Measurements from ENCODE around the gene SENP7.

Gene SENP7

DNA sequence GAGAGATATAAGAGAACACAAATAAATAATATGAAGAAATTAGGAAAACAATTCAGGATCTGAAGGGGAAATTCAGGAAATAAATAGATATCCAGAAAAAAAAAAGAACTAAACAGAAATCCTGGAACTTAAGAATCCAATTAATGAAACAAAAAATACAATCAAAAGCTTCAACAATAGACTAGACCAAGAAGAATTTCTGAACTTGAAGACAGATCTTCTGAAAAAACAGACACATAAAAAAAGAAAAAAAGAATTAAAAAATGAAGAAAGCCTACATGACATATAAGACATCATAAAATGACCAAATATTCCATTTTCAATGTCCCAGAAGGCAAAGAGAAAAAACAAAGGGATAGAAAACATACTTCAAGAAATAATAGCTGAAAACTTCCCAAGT, 124.3 kb downstream of the SENP7 start:
- H3K4me3 ChIP-seq (ENCODE audit: control insufficient read depth, low read depth, low read length) = no peak overlapping the region
- TF ChIP-seq, protein P1, sequence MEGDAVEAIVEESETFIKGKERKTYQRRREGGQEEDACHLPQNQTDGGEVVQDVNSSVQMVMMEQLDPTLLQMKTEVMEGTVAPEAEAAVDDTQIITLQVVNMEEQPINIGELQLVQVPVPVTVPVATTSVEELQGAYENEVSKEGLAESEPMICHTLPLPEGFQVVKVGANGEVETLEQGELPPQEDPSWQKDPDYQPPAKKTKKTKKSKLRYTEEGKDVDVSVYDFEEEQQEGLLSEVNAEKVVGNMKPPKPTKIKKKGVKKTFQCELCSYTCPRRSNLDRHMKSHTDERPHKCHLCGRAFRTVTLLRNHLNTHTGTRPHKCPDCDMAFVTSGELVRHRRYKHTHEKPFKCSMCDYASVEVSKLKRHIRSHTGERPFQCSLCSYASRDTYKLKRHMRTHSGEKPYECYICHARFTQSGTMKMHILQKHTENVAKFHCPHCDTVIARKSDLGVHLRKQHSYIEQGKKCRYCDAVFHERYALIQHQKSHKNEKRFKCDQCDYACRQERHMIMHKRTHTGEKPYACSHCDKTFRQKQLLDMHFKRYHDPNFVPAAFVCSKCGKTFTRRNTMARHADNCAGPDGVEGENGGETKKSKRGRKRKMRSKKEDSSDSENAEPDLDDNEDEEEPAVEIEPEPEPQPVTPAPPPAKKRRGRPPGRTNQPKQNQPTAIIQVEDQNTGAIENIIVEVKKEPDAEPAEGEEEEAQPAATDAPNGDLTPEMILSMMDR (IDR thresholded peaks at IDR 0.05; ENCODE audit: control insufficient read depth, insufficient read depth, low read depth, low read length, missing control alignments) = no peak
- no peak for DNase-seq (ENCODE audit: low read depth)

DNA sequence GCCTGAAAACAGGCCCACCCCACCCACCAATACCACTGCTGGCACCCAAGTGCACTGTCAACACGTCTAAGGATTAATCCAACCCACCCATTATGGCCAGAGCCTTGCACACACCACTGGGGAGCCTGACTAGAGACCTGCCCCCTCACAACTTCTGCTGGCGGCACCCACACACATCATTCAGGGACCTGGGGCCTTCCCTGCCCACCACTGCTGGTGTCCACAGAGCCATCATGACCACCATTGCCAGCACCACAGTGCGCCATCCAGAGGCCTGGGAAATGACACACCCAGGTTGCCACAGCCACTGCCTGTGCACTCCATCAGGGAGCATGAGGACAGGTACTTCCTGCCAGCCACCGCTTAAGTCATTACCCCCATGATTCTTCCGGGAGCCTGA, 125.7 kb downstream of the SENP7 start:
- no peak for DNase-seq (ENCODE audit: low read depth)
- TF ChIP-seq, protein P1 (IDR thresholded peaks at IDR 0.05; ENCODE audit: control insufficient read depth, insufficient read depth, low read depth, low read length, missing control alignments) = no peak

DNA sequence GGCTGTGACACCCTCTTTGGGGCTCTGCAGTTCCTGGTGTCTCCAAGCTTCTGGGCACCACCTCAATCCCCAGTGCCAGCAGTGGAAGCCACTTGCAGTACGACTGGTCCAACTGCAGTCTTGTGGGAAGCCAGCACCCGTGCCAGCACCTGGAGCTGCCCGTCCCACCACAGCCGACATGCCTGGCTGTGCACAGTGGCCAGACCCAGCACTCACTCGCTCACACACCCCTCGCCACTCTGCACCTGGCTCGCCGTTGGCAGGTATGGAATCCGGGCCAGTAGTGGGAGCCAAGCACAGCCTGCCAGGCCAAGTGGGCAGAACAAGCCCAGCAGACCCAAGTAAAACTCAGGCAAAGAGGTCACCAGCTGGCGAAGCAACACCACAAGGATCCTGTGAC, 128.6 kb downstream of the SENP7 start:
- no peak for DNase-seq (ENCODE audit: low read depth)
- H3K4me3 ChIP-seq (ENCODE audit: control insufficient read depth, low read depth, low read length) = no peak overlapping the region
- TF ChIP-seq, protein P1 (IDR thresholded peaks at IDR 0.05; ENCODE audit: control insufficient read depth, insufficient read depth, low read depth, low read length, missing control alignments) = no peak

More for the DNA sequence above, 125.7 kb downstream of the SENP7 start:
- no peak overlapping the region for H3K4me3 ChIP-seq (ENCODE audit: control insufficient read depth, low read depth, low read length)

DNA sequence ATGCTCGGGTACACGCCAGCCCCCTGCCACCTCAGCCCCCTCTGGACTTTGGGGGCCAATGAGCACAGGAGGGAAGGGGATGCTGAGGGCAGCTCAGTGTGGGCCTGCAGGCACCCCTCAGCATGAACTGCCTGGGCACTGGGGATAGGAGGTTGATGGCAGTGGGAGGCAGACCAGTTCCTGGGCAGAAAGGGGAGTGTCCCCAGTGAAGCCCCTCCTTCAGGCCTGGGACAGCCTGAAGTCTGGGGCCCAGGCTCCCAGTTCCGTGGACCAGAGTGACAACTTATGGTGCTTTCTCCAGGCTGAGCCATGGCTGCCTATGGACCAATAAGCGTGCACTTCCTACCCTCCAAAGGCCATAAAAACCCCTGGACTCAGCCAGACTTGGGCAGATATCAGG, 129.4 kb downstream of the SENP7 start:
- no peak overlapping the region for H3K4me3 ChIP-seq (ENCODE audit: control insufficient read depth, low read depth, low read length)
- no peak for DNase-seq (ENCODE audit: low read depth)
- TF ChIP-seq, protein P1 (IDR thresholded peaks at IDR 0.05; ENCODE audit: control insufficient read depth, insufficient read depth, low read depth, low read length, missing control alignments) = no peak

DNA sequence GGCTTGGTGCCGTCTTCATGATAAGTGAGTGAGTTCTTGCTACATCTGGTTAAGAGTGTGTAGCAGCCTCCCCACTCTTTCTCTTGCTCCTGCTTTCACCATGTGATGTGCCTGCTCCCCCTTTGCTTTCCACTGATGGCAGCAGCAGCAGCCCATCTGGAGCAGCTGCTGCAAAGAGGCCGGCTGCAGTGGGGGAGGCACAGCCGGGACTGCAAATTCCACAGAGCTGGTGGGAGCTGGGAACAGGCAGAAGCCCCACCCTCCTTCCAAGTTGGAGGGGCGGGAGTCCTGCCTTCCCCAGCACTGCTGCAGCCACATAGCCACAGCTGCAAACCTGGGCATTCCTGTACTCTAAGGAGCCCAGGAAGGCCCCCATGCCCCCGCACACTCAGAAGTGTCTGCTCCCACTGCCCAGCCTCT, 129.8 kb downstream of the SENP7 start:
- TF ChIP-seq, protein P1 (IDR thresholded peaks at IDR 0.05; ENCODE audit: control insufficient read depth, insufficient read depth, low read depth, low read length, missing control alignments) = no peak
- DNase-seq (ENCODE audit: low read depth) = no peak
- H3K4me3 ChIP-seq (ENCODE audit: control insufficient read depth, low read depth, low read length) = no peak overlapping the region

DNA sequence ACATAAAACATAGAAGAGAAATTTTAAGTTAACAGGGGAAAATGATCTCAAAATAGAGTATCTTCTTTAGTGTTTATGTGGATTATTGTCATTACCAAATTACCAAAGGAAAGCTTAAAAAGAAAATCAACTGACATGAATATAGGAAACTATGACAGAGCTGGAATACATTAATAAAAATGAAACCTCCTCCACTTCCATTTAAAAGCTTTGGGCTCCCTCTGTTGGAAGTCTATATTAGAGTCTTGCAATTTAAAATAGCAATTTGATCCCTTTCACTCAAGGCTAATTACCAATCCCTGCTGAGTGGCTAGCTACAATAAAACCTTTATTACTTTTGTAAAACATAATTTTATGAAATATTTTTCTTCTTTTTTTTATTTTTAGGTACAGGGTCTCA, 131.2 kb downstream of the SENP7 start:
- H3K4me3 ChIP-seq (ENCODE audit: control insufficient read depth, low read depth, low read length) = no peak overlapping the region
- peak; percentile 1 for DNase-seq (ENCODE audit: low read depth)
- TF ChIP-seq, protein P1 (IDR thresholded peaks at IDR 0.05; ENCODE audit: control insufficient read depth, insufficient read depth, low read depth, low read length, missing control alignments) = peak; percentile 36
